Subcutaneous adipose tissue (tissue), 4 donors: ENCODE measurements around the gene CHCT1. TPM values are rescaled to one million over a fixed set of nuclear protein-coding genes. Genes with fewer than 3 reads are reported as not detected.

Source experiments
- total RNA-seq, 4 donors: library from RNA; depleted of rRNA; stranded (reverse); fragments of >200 nt; gene quantifications; one replicate each; pipeline ENCODE4 v1.1.0, GENCODE V29; 2016
- TF ChIP-seq, protein P1 (sequence below): fragments of 450-650 bp; IDR thresholded peaks from one replicate; pipeline ENCODE4 v1.5.1; 2016; ENCODE audit warnings: low read depth, mild to moderate bottlenecking, control low read depth, antibody characterized with exemption, moderate library complexity

The CHCT1 gene
- total RNA-seq, 4 donors from 2014 or later: not detected

DNA sequence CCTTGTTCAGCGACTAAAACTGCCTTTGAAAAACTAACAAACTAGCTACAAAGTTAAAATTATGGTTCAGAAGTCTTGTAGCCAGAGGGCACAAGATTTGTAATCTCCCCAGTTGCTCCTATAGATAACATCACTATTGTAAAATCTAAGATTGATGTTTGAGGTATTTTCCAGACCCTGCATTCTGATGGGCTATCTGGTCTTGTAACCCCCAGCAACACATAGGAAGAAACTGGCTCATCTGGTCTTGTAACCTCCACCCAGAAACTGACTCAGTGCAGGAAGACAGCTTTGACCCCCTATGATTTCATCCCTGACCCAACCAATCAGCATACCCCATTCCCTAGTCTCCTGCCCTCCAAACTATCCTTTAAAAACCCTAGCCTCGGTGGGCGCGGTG, 12.3 kb upstream of the CHCT1 start:
- TF ChIP-seq, protein P1, sequence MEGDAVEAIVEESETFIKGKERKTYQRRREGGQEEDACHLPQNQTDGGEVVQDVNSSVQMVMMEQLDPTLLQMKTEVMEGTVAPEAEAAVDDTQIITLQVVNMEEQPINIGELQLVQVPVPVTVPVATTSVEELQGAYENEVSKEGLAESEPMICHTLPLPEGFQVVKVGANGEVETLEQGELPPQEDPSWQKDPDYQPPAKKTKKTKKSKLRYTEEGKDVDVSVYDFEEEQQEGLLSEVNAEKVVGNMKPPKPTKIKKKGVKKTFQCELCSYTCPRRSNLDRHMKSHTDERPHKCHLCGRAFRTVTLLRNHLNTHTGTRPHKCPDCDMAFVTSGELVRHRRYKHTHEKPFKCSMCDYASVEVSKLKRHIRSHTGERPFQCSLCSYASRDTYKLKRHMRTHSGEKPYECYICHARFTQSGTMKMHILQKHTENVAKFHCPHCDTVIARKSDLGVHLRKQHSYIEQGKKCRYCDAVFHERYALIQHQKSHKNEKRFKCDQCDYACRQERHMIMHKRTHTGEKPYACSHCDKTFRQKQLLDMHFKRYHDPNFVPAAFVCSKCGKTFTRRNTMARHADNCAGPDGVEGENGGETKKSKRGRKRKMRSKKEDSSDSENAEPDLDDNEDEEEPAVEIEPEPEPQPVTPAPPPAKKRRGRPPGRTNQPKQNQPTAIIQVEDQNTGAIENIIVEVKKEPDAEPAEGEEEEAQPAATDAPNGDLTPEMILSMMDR: no peak

- TF ChIP-seq, protein P1: no peak
These were observed 9.6 kb upstream of the CHCT1 start for GRCh38 chr17:60412701-60413100.

DNA sequence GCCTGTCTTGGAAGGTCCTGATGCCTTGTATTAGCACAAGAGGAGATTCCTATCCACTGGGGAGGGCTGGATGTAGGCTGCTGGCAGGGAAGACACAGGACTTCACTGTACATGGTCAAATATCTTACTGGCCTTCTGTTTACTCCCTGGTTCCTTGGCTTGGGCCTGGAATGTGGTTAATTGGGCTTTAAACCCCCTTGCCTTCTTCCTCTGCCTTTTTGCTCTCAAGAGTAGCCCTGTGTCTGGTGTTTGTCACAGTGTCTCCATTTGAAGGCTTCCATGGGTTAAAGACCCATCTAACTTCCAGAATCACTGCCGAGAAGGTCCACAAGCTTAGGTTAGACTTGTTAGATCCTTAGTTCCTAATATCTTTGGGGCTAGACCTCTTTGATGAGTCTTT, 7.1 kb upstream of the CHCT1 start:
- TF ChIP-seq, protein P1: no peak

DNA sequence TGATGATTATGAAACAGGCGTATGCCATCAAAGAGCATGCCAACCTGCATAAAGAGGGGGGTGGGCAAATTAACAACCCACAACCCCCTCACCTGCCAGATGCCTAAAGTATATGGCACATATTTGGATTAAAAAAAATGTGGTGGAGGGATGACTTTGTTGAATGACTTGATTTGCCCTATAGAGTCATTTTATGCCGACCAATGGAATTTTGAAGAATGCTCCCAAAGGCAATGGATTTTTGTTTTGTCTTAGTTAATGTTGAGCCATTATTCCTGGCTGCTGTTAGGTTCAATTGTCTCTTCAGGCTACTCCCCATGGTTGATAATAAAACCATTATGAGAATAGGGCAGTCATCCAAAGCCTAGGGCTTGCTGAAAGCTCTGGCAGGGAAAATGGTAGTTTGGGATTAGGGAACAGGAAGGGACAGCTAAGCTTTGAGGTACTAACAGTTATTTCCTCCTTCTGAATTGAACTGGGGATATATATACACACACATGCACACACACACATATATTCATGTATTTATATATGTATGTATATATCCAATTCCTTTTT, 5.8 kb upstream of the CHCT1 start:
- TF ChIP-seq, protein P1: no peak

DNA sequence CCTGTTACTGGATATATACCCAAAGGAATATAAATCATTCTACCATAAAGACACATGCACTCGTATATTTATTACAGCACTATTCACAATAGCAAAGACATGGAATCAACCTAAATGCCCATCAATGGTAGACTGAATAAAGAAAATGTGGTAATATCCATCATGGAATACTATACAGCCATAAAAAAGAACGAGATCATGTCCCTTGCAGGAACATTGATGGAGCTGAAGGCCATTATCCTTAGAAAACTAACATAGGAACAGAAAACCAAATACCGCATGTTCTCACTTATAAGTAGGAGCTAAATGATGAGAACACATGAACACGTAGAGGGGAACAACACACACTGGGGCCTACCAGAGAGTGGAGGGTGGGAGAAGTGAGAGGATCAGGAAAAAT, 3.3 kb upstream of the CHCT1 start:
- TF ChIP-seq, protein P1: peak; percentile 71

- TF ChIP-seq, protein P1: peak; percentile 3
These were observed 772 bp upstream of the CHCT1 start for GRCh38 chr17:60421273-60422161.

GRCh38 chr17:60423865-60424264, 1.6 kb downstream of the CHCT1 start:
- TF ChIP-seq, protein P1: no peak
